Osteoblast (primary cell): ENCODE results near the gene ACACB. TPM values are rescaled to one million over a fixed set of nuclear protein-coding genes. Genes with fewer than 3 reads are reported as not detected.
"Not testable (repeated sequence)": the region's sequence is repeated elsewhere in the genome, so short reads cannot be mapped to it uniquely, and the experiment has no call there.

Experiments
- DNase-seq: peaks from one replicate; pipeline ENCODE4 v3.0.0; 2011; ENCODE audit warnings: low spot score, mixed read lengths; ENCODE audit not compliant: insufficient read length; ENCODE audit errors: missing footprints
- H2AFZ ChIP-seq: 2 replicates; pipeline ENCODE4 v1.6.0; 2011; ENCODE audit warnings: mild to moderate bottlenecking, low read length
- H3K27ac ChIP-seq: 2 replicates; pipeline ENCODE4 v1.5.1; 2011; ENCODE audit warnings: mild to moderate bottlenecking, low read depth, low read length, moderate library complexity
- H3K27me3 ChIP-seq: 2 replicates; pipeline ENCODE4 v1.6.0; 2012; ENCODE audit warnings: mild to moderate bottlenecking, control low read depth, inconsistent platforms, low read length, moderate library complexity; ENCODE audit not compliant: insufficient read depth
- H3K36me3 ChIP-seq: 2 replicates; pipeline ENCODE4 v1.5.1; 2011; ENCODE audit warnings: mild to moderate bottlenecking, low read length, control low read depth, moderate library complexity; ENCODE audit not compliant: insufficient read depth
- H3K4me1 ChIP-seq: 2 replicates; pipeline ENCODE4 v1.5.1; 2011; ENCODE audit warnings: mild to moderate bottlenecking, low read length, control low read depth, moderate library complexity; ENCODE audit not compliant: insufficient read depth
- H3K4me2 ChIP-seq: 2 replicates; pipeline ENCODE4 v1.6.0; 2011; ENCODE audit warnings: mild to moderate bottlenecking, low read length; ENCODE audit not compliant: insufficient read depth
- H3K4me3 ChIP-seq: fragments of 200-600 bp; sonication (generic); 3 replicates; pipeline ENCODE4 v1.5.1; 2012; ENCODE audit warnings: mild to moderate bottlenecking, low read length, inconsistent platforms; ENCODE audit not compliant: insufficient read depth
- H3K79me2 ChIP-seq: 2 replicates; pipeline ENCODE4 v1.6.0; 2012; ENCODE audit warnings: mild to moderate bottlenecking, low read length, control low read depth, inconsistent platforms; ENCODE audit not compliant: insufficient read depth
- H3K9me3 ChIP-seq: 2 replicates; pipeline ENCODE4 v1.5.1; 2011; ENCODE audit warnings: low read depth, low read length, control low read depth
- H4K20me1 ChIP-seq: 2 replicates; pipeline ENCODE4 v1.6.0; 2012; ENCODE audit warnings: mild to moderate bottlenecking, low read length, control low read depth; ENCODE audit not compliant: insufficient read depth
- total RNA-seq: library from RNA; depleted of rRNA; stranded (reverse); fragments of >200 nt; gene quantifications from 2 replicates; pipeline ENCODE4 v1.2.3, GENCODE V29; 2012
- TF ChIP-seq, protein P1 (sequence below): IDR thresholded peaks from 2 replicates; pipeline ENCODE4 v1.5.1; 2011; ENCODE audit warnings: mild to moderate bottlenecking, low read depth, low read length, moderate library complexity; ENCODE audit errors: extremely low read depth

The ACACB gene
- total RNA-seq, 1 donor: 13.8 TPM

DNA sequence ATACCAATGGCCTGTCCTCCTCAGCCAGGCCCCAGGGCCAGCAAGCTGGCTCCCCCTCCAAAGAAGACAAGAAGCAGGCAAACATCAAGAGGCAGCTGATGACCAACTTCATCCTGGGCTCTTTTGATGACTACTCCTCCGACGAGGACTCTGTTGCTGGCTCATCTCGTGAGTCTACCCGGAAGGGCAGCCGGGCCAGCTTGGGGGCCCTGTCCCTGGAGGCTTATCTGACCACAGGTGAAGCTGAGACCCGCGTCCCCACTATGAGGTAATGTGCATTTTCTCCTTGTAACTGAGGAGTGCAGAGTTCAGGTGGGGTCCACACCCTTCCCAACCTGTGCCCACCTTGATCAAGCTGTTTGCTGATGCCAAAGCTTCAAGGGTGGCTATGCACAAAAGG, 23.4 kb downstream of the ACACB start:
- Histone ChIP-seq H3K27me3 (no peaks in the 10 kb centered on the region), H3K4me1 (no peaks in the 10 kb centered on the region), H2AFZ (no peak overlapping the region), H3K27ac (no peak overlapping the region), H4K20me1 (no peaks in the 10 kb centered on the region), H3K36me3 (no peaks in the 10 kb centered on the region), H3K9me3 (no peaks in the 10 kb centered on the region), H3K79me2 (no peaks in the 10 kb centered on the region), H3K4me3 (no peak overlapping the region), H3K4me2 (no peak overlapping the region)
- TF ChIP-seq, protein P1, sequence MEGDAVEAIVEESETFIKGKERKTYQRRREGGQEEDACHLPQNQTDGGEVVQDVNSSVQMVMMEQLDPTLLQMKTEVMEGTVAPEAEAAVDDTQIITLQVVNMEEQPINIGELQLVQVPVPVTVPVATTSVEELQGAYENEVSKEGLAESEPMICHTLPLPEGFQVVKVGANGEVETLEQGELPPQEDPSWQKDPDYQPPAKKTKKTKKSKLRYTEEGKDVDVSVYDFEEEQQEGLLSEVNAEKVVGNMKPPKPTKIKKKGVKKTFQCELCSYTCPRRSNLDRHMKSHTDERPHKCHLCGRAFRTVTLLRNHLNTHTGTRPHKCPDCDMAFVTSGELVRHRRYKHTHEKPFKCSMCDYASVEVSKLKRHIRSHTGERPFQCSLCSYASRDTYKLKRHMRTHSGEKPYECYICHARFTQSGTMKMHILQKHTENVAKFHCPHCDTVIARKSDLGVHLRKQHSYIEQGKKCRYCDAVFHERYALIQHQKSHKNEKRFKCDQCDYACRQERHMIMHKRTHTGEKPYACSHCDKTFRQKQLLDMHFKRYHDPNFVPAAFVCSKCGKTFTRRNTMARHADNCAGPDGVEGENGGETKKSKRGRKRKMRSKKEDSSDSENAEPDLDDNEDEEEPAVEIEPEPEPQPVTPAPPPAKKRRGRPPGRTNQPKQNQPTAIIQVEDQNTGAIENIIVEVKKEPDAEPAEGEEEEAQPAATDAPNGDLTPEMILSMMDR: no peak
- no peak for DNase-seq

DNA sequence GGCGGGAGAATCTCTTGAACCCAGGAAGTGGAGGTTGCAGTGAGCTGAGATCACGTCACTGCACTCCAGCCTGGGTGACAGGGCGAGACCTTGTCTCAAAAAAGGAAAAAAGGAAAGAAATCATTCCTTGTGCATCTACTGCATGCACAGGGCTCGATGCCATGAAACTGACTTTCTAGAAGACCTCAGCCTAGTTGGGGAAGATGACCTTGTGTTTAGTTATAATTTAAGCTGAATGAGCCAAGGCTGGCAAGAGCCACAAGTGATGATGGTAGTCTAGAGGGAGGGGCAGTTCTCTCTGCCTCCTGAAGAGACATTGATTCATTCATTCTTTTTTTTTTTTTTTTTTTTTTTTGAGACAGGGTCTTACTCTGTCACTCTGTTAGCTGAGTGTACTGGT, 24.2 kb downstream of the ACACB start:
- H3K4me2 ChIP-seq: no peak overlapping the region
- no peak for DNase-seq
- no peaks in the 10 kb centered on the region for H3K79me2 ChIP-seq
- H3K36me3 ChIP-seq: no peaks in the 10 kb centered on the region
- no peak overlapping the region for H3K4me3 ChIP-seq
- H3K27me3 ChIP-seq: no peaks in the 10 kb centered on the region
- TF ChIP-seq, protein P1: no peak
- no peak overlapping the region for H3K27ac ChIP-seq
- no peaks in the 10 kb centered on the region for H3K4me1 ChIP-seq
- H2AFZ ChIP-seq: no peak overlapping the region
- no peaks in the 10 kb centered on the region for H3K9me3 ChIP-seq
- no peaks in the 10 kb centered on the region for H4K20me1 ChIP-seq

DNA sequence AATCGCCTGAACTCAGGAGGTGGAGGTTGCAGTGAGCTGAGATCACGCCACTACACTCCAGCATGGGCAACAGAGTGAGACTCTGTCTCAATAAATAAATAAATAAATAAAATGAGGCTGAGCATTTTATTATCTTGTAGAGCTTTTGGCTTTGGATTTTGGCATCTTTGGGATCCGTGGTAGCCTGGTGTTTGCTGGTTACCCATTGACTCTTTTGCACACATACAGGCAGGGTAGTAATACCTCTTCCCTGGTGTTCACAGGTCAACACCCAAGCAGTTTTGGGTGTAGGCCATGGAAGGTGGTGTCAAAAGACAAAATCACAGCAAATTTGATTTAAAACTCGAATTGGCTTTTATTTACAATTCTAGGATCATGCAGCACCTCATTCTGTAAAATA, 27.8 kb downstream of the ACACB start:
- H2AFZ ChIP-seq: no peak overlapping the region
- no peak overlapping the region for H3K27ac ChIP-seq
- H3K27me3 ChIP-seq: no peaks in the 10 kb centered on the region
- no peak overlapping the region for H3K4me3 ChIP-seq
- TF ChIP-seq, protein P1: no peak
- H4K20me1 ChIP-seq: no peaks in the 10 kb centered on the region
- H3K4me2 ChIP-seq: no peak overlapping the region
- DNase-seq: no peak
- no peaks in the 10 kb centered on the region for H3K79me2 ChIP-seq
- no peaks in the 10 kb centered on the region for H3K4me1 ChIP-seq
- H3K36me3 ChIP-seq: no peaks in the 10 kb centered on the region
- no peaks in the 10 kb centered on the region for H3K9me3 ChIP-seq

DNA sequence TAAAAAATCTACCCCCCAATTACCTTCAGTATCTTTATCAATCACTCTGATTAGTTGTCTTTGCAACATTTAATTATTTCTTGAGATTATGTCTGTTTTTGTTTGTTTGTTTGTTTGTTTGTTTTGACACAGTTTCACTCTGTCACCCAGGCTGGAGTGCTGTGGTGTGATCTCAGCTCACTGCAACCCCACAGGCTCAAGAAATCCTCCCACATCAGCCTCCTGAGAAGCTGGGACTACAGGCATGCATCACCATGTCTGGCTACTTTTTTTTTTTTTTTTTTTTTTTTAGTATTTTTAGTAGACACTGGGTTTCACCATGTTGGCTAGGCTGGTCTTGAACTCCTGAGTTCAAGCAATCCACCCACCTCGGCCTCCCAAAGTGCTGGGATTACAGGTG, 30.7 kb downstream of the ACACB start:
- not testable (repeated sequence) for H3K36me3 ChIP-seq, H3K4me3 ChIP-seq, H3K79me2 ChIP-seq, H3K4me1 ChIP-seq, H2AFZ ChIP-seq, DNase-seq, H3K9me3 ChIP-seq, H3K27ac ChIP-seq, H3K4me2 ChIP-seq, H3K27me3 ChIP-seq, H4K20me1 ChIP-seq

DNA sequence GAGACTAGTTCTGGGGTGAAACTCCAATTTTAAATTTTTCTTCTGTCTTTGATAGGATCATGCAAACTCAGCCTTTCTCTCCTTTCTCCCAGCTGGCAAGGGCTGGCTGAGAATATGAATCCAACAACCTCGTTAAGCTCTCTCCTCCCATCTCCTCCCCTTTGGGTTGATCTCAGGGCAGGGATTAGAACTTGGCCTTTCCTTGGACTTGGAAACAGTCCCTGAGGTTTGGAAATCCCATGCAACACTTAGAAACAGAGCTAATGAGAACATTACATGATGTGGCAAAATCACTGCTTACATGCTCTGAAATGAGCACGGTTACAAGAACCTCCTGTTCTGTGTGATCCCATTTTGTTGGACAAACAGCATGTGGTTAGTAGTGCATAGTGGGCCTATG, 31.6 kb downstream of the ACACB start:
- H3K4me2 ChIP-seq: no peak overlapping the region
- H2AFZ ChIP-seq: no peak overlapping the region
- no peaks in the 10 kb centered on the region for H3K4me1 ChIP-seq
- no peaks in the 10 kb centered on the region for H3K79me2 ChIP-seq
- DNase-seq: no peak
- H3K27ac ChIP-seq: no peak overlapping the region
- TF ChIP-seq, protein P1: no peak
- H3K36me3 ChIP-seq: no peaks in the 10 kb centered on the region
- H3K9me3 ChIP-seq: no peaks in the 10 kb centered on the region
- peaks cover 2% of the 10 kb centered on the region for H3K27me3 ChIP-seq
- no peaks in the 10 kb centered on the region for H4K20me1 ChIP-seq
- no peak overlapping the region for H3K4me3 ChIP-seq
